ENCODE measurements around the gene MALL. TPM values are rescaled to one million over a fixed set of nuclear protein-coding genes. Genes with fewer than 3 reads are reported as not detected.
"Not testable (repeated sequence)": the region's sequence is repeated elsewhere in the genome, so short reads cannot be mapped to it uniquely, and the experiment has no call there.

The MALL gene
- total and polyA plus RNA-seq, 2 experiments from 2014 or later = 5.9 to 9.3 TPM

DNA sequence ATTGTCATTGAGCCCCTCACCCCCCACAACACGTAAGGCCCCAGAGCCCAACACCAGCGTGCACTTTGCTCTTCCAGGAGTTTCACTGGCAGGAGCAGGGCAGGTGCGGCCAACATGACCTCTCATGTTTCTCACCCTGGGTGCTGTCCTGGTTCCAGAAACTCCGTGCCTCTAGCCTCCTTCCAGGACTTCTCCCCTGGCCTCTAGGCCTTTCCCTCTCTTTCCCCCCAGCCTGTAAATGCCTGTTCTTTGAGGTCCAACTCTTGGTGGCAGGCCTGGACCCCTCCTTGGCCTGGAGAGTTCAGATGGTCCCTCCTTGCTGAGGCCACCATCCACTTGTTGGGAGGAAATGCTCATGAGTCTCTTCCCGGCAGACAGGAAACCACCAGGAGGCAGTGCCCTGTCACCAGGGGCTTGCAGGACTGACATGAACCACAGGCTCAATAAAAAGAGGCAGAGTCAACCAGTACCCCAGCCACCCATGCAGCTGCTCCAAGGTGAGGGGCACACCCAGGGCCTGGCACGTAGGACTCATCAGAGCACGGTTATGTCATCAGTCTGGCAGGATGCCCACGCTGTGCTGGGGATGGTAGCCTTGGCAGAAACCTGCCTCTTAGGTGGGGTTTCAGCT, 1.5 kb downstream of the MALL start:
- Histone ChIP-seq H3K27me3 (ENCODE audit: insufficient read depth) (peaks cover 42% of the 10 kb centered on the region), H3K79me2 (replicated peaks; ENCODE audit: insufficient read depth) (no peaks in the 10 kb centered on the region), H3F3A (replicated peaks; ENCODE audit: low read depth) (no peaks in the 10 kb centered on the region), H3K9me2 (ENCODE audit: insufficient read depth) (no peaks in the 10 kb centered on the region), H3K4me1 (ENCODE audit: insufficient read depth) (no peaks in the 10 kb centered on the region), H3K36me3 (ENCODE audit: insufficient read depth) (no peaks in the 10 kb centered on the region), H4K20me1 (replicated peaks; ENCODE audit: insufficient read depth) (no peaks in the 10 kb centered on the region), H3K4me2 (no peak overlapping the region), H3K4me3 (no peak overlapping the region), H2AFZ (no peak overlapping the region), H3K27ac (ENCODE audit: low read depth) (no peak overlapping the region)
- Mint-ChIP-seq H3K9me3 (no peaks in the 10 kb centered on the region; the same call in 2 of the 3 replicates), H3K27ac (no peak overlapping the region), H3K36me3 (ENCODE audit: low read depth) (no peaks in the 10 kb centered on the region), H3K27me3 (ENCODE audit: insufficient read depth, low read depth, poor library complexity) (peaks cover 35% of the 10 kb centered on the region), H3K4me1 (peaks cover 11% of the 10 kb centered on the region; the same call in 2 of the 3 replicates), H3K4me3 (no peak overlapping the region)
- ATAC-seq (no peak), DNase-seq (ENCODE audit: low spot score) (peak; percentile 4)
- TF ChIP-seq POLR2AphosphoS5 (IDR thresholded peaks at IDR 0.05; ENCODE audit: low read depth) = no peak
- TF ChIP-seq, protein P1, sequence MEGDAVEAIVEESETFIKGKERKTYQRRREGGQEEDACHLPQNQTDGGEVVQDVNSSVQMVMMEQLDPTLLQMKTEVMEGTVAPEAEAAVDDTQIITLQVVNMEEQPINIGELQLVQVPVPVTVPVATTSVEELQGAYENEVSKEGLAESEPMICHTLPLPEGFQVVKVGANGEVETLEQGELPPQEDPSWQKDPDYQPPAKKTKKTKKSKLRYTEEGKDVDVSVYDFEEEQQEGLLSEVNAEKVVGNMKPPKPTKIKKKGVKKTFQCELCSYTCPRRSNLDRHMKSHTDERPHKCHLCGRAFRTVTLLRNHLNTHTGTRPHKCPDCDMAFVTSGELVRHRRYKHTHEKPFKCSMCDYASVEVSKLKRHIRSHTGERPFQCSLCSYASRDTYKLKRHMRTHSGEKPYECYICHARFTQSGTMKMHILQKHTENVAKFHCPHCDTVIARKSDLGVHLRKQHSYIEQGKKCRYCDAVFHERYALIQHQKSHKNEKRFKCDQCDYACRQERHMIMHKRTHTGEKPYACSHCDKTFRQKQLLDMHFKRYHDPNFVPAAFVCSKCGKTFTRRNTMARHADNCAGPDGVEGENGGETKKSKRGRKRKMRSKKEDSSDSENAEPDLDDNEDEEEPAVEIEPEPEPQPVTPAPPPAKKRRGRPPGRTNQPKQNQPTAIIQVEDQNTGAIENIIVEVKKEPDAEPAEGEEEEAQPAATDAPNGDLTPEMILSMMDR (conservative IDR thresholded peaks at IDR 0.05; ENCODE audit: low read depth in 2 of 2) = peak in 1 of 2 experiments; percentile 43; a peak in 3 of 4 replicates

DNA sequence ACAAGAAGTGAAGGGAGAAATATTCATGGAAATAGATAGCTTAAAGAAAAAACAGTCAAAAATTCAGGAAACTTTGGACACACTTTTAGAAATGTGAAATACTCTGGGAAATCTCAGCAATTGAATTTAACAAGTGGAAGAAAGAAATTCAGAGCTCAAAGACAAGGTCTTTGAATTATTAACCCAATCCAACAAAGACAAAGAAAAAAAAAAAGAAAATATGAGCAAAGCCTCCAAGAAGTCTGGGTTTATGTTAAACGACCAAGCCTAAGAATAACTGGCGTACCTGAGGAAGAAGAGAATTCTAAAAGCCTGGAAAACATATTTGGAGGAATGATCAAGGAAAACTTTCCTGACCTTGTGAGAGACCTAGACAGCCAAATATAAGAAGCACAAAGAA, 7.3 kb downstream of the MALL start:
- H3K27me3 ChIP-seq (ENCODE audit: insufficient read depth); H3K9me2 ChIP-seq (ENCODE audit: insufficient read depth); H4K20me1 ChIP-seq (replicated peaks; ENCODE audit: insufficient read depth); H3K79me2 ChIP-seq (replicated peaks; ENCODE audit: insufficient read depth); H3K36me3 Mint-ChIP-seq (ENCODE audit: low read depth); DNase-seq (ENCODE audit: low spot score); H3K27me3 Mint-ChIP-seq (ENCODE audit: insufficient read depth, low read depth, poor library complexity); H3K4me3 Mint-ChIP-seq; H3K27ac ChIP-seq (ENCODE audit: low read depth); ATAC-seq; H3K36me3 ChIP-seq (ENCODE audit: insufficient read depth); H3K4me2 ChIP-seq; H3K4me1 Mint-ChIP-seq; H3F3A ChIP-seq (replicated peaks; ENCODE audit: low read depth); H3K4me1 ChIP-seq (ENCODE audit: insufficient read depth); H3K4me3 ChIP-seq; H3K27ac Mint-ChIP-seq: not testable (repeated sequence)
- H3K9me3 Mint-ChIP-seq = peaks cover 11% of the 10 kb centered on the region; the same call in 2 of the 3 replicates
- peak overlapping the region; percentile 34; the same call in 1 of the 2 replicates for H2AFZ ChIP-seq

DNA sequence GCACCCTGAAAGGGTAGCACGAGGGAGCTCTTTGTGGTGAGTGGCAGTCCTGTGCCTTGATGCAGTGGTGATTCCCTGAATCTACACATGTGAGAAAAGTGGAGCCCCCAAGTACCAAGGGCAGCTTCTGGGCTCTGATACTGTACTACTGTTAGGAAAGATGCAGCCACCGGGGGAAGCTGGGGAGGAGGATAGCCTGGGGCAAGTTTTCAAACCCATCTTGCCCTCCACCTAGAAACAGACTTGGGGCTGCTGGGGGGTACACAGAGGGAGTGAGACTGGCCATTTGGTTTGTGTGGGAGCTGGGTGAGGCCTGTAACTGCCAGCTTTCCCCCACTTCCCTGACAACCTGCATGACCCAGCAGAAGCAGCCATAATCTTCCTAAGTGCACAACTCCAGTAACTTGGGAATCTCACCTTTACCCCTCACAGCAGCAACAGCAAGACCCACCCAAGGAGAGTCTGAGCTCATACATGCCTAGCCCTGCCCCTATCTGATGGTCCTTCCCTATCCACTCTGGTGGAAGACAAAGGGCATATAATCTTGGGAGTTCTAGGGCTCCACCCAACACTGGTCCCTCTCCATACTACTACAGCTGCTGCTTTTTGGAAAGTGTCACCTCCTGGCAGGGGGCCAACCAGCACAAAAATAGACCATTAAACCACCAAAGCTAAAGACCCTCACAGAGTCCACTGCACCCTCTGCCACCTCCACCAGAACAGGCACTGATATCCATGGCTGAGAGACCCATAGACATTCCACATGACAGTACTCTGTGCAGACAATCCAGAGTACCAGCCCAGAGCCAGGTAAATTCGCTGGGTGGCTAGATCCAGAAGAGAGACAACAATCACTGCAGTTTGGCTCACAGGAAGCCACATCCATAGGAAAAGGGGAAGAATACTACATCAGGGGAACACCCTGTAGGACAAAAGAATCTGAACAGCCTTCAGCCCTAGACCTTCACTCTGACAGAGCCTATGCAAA, 8.2 kb downstream of the MALL start:
- no peaks in the 10 kb centered on the region for H3K4me1 ChIP-seq (ENCODE audit: insufficient read depth)
- no peaks in the 10 kb centered on the region for H3K36me3 ChIP-seq (ENCODE audit: insufficient read depth)
- no peak overlapping the region for H3K27ac ChIP-seq (ENCODE audit: low read depth)
- no peaks in the 10 kb centered on the region for H4K20me1 ChIP-seq (replicated peaks; ENCODE audit: insufficient read depth)
- no peak overlapping the region for H3K4me3 Mint-ChIP-seq
- ATAC-seq = no peak
- H3K4me2 ChIP-seq = no peak overlapping the region
- H3K36me3 Mint-ChIP-seq (ENCODE audit: low read depth) = no peaks in the 10 kb centered on the region
- DNase-seq (ENCODE audit: low spot score) = no peak
- no peaks in the 10 kb centered on the region for H3K27me3 Mint-ChIP-seq (ENCODE audit: insufficient read depth, low read depth, poor library complexity)
- H3K79me2 ChIP-seq (replicated peaks; ENCODE audit: insufficient read depth) = no peaks in the 10 kb centered on the region
- H3K27ac Mint-ChIP-seq = no peak overlapping the region
- no peaks in the 10 kb centered on the region for H3K27me3 ChIP-seq (ENCODE audit: insufficient read depth)
- TF ChIP-seq EZH2phosphoT487 (IDR thresholded peaks at IDR 0.05; ENCODE audit: unreplicated experiment) (no peak), CREB1 (CRISPR knock-in tag; IDR thresholded peaks at IDR 0.05; ENCODE audit: low read depth) (no peak), POLR2AphosphoS5 (IDR thresholded peaks at IDR 0.05; ENCODE audit: low read depth) (no peak)
- H2AFZ ChIP-seq = no peak overlapping the region
- H3K4me3 ChIP-seq = no peak overlapping the region
- H3K9me2 ChIP-seq (ENCODE audit: insufficient read depth) = no peaks in the 10 kb centered on the region
- H3F3A ChIP-seq (replicated peaks; ENCODE audit: low read depth) = no peaks in the 10 kb centered on the region
- peaks cover 11% of the 10 kb centered on the region; the same call in 2 of the 3 replicates for H3K9me3 Mint-ChIP-seq
- peaks cover 2% of the 10 kb centered on the region; the same call in 1 of the 3 replicates for H3K4me1 Mint-ChIP-seq

Measured in GM23338 (cell line).